HG02759 (cell line): ENCODE data around the gene DNM3.

Source experiments
- ATAC-seq: cut with Tn5 transposase; IDR thresholded peaks from one replicate; pipeline ENCODE4 v1.9.1; 2021; ENCODE audit warnings: mild to moderate bottlenecking, moderate library complexity; ENCODE audit not compliant: unreplicated experiment

DNM3 gene

GRCh38 chr1:172086137-172086536, 244.8 kb downstream of the DNM3 start:
- no peak for ATAC-seq

GRCh38 chr1:172088256-172088655, 247.0 kb downstream of the DNM3 start:
- no peak for ATAC-seq

- ATAC-seq, result no peak
Measured at GRCh38 chr1:172089768-172090510, 248.6 kb downstream of the DNM3 start.

GRCh38 chr1:172090511-172090817, 249.2 kb downstream of the DNM3 start:
- ATAC-seq, result no peak

GRCh38 chr1:172095846-172096245, 254.5 kb downstream of the DNM3 start:
- no peak for ATAC-seq

GRCh38 chr1:172105230-172105629, 263.9 kb downstream of the DNM3 start:
- no peak for ATAC-seq

- no peak for ATAC-seq
Measured at GRCh38 chr1:172107316-172107975, 266.1 kb downstream of the DNM3 start.

- ATAC-seq, result no peak
Measured at GRCh38 chr1:172108161-172108893, 267.0 kb downstream of the DNM3 start.

- no peak for ATAC-seq
Measured at GRCh38 chr1:172109359-172109758, 268.1 kb downstream of the DNM3 start.

GRCh38 chr1:172112576-172112975, 271.3 kb downstream of the DNM3 start:
- ATAC-seq, result no peak

- peak; percentile 78 for ATAC-seq
Measured at GRCh38 chr1:172117800-172118199, 276.5 kb downstream of the DNM3 start.

- no peak for ATAC-seq
Measured at GRCh38 chr1:172118618-172119017, 277.3 kb downstream of the DNM3 start.

GRCh38 chr1:172119184-172119583, 277.9 kb downstream of the DNM3 start:
- no peak for ATAC-seq

GRCh38 chr1:172120381-172120780, 279.1 kb downstream of the DNM3 start:
- ATAC-seq, result no peak

- no peak for ATAC-seq
Measured at GRCh38 chr1:172121081-172121717, 279.9 kb downstream of the DNM3 start.

GRCh38 chr1:172122381-172122780, 281.1 kb downstream of the DNM3 start:
- no peak for ATAC-seq

GRCh38 chr1:172125250-172125649, 284.0 kb downstream of the DNM3 start:
- no peak for ATAC-seq

- no peak for ATAC-seq
Measured at GRCh38 chr1:172125812-172126430, 284.6 kb downstream of the DNM3 start.

GRCh38 chr1:172132836-172133235, 291.5 kb downstream of the DNM3 start:
- no peak for ATAC-seq

- no peak for ATAC-seq
Measured at GRCh38 chr1:172134087-172134731, 292.9 kb downstream of the DNM3 start.
